Vagina (tissue), 2 donors: ENCODE measurements around the gene STC2. TPM values are rescaled to one million over a fixed set of nuclear protein-coding genes. Genes with fewer than 3 reads are reported as not detected.

ENCODE experiments used
- DNase-seq, 2 donors: peaks; one replicate each; pipeline ENCODE4 v3.0.0-alpha.2; 2017; ENCODE audit errors: extremely low spot score in 2 of 2
- H3K27ac ChIP-seq: fragments of 200-600 bp; sonication (generic); one replicate; pipeline ENCODE4 v1.5.1; 2019
- H3K27me3 ChIP-seq: fragments of 200-600 bp; sonication (generic); one replicate; pipeline ENCODE4 v1.5.1; 2019
- H3K36me3 ChIP-seq, 2 donors: fragments of 200-600 bp; sonication (generic); one replicate each; pipeline ENCODE4 v1.5.1; 2017 to 2019
- H3K4me1 ChIP-seq: fragments of 200-600 bp; sonication (generic); one replicate; pipeline ENCODE4 v1.5.1; 2019
- H3K4me3 ChIP-seq, 2 donors: fragments of 200-600 bp; sonication (generic); 1 replicate in 1 of 2; 2 replicates in 1 of 2; pipeline ENCODE4 v1.5.1; 2016 to 2019
- H3K9me3 ChIP-seq: fragments of 200-600 bp; sonication (generic); one replicate; pipeline ENCODE4 v1.5.1; 2019
- CTCF ChIP-seq, 3 experiments: fragments of 450-650 bp in 2 of 3; fragments of 200-600 bp in 1 of 3; sonication (generic) in 1 of 3; IDR thresholded peaks; one replicate each; pipeline ENCODE4 v1.5.1; 2017 to 2019; ENCODE audit warnings: antibody characterized with exemption in 3 of 3, mild to moderate bottlenecking in 2 of 3, moderate library complexity in 2 of 3
- POLR2A ChIP-seq, 2 donors: fragments of 450-650 bp; IDR thresholded peaks; one replicate each; pipeline ENCODE4 v1.6.1; 2017; ENCODE audit warnings: antibody characterized with exemption in 2 of 2, mild to moderate bottlenecking in 2 of 2, moderate library complexity in 2 of 2
- POLR2AphosphoS5 ChIP-seq, 2 donors: sonication (generic); formaldehyde crosslinking; IDR thresholded peaks; one replicate each; pipeline ENCODE4 v1.9.0; 2017; ENCODE audit warnings: antibody characterized with exemption in 2 of 2, mild to moderate bottlenecking in 2 of 2, low read depth in 1 of 2; ENCODE audit not compliant: insufficient read depth in 1 of 2
- intact Hi-C: fragments of 100-400 bp; cut with DNase I; formaldehyde crosslinking; loops from one replicate; pipeline ENCODE4 v1.15.1; 2023
- total RNA-seq: library from RNA; depleted of rRNA; stranded (reverse); fragments of >200 nt; gene quantifications from one replicate; pipeline ENCODE4 v1.2.3, GENCODE V29; 2016

The STC2 gene
- total RNA-seq, 1 donor from 2014 or later: 2.9 TPM

- no peak overlapping the region for H3K4me3 ChIP-seq
- no peaks in the 10 kb centered on the region for H3K9me3 ChIP-seq
- TF ChIP-seq POLR2AphosphoS5 (IDR thresholded peaks at IDR 0.05; ENCODE audit: insufficient read depth in 1 of 2, low read depth in 1 of 2) (no peak), POLR2A (IDR thresholded peaks at IDR 0.05) (no peak), CTCF (IDR thresholded peaks at IDR 0.05) (no peak)
- no peak overlapping the region for H3K27ac ChIP-seq
- peaks cover 37% of the 10 kb centered on the region for H3K4me1 ChIP-seq
- H3K27me3 ChIP-seq: peaks cover 5% of the 10 kb centered on the region
- intact Hi-C loops: loop anchor here (2.0 kb wide), 1 partner anchor 36 kb away; no protein-coding TSS in a partner anchor
- no peaks in the 10 kb centered on the region for H3K36me3 ChIP-seq
- no peak for DNase-seq
Measured at GRCh38 chr5:173331287-173331686, 3.1 kb upstream of the STC2 start.

- peaks cover 5% of the 10 kb centered on the region for H3K27me3 ChIP-seq
- H3K27ac ChIP-seq: no peak overlapping the region
- no peaks in the 10 kb centered on the region for H3K36me3 ChIP-seq
- intact Hi-C loops: loop anchor here (2.0 kb wide), 1 partner anchor 36 kb away; no protein-coding TSS in a partner anchor
- no peaks in the 10 kb centered on the region for H3K9me3 ChIP-seq
- TF ChIP-seq CTCF (IDR thresholded peaks at IDR 0.05) (no peak), POLR2AphosphoS5 (IDR thresholded peaks at IDR 0.05; ENCODE audit: insufficient read depth in 1 of 2, low read depth in 1 of 2) (no peak)
- H3K4me3 ChIP-seq: no peak overlapping the region
- H3K4me1 ChIP-seq: peaks cover 37% of the 10 kb centered on the region
- DNase-seq: no peak
Measured at GRCh38 chr5:173330338-173331206, 2.4 kb upstream of the STC2 start.

- TF ChIP-seq CTCF (IDR thresholded peaks at IDR 0.05) (no peak), POLR2A (IDR thresholded peaks at IDR 0.05) (no peak), POLR2AphosphoS5 (IDR thresholded peaks at IDR 0.05; ENCODE audit: insufficient read depth in 1 of 2, low read depth in 1 of 2) (no peak)
- no peak for DNase-seq
- peaks cover 5% of the 10 kb centered on the region for H3K27me3 ChIP-seq
- H3K9me3 ChIP-seq: no peaks in the 10 kb centered on the region
- intact Hi-C loops: loop anchor here (2.0 kb wide), 1 partner anchor 35 kb away; no protein-coding TSS in a partner anchor
- peaks cover 37% of the 10 kb centered on the region for H3K4me1 ChIP-seq
- peak overlapping the region; percentile 37 to 47 for H3K4me3 ChIP-seq
- H3K27ac ChIP-seq: no peak overlapping the region
- H3K36me3 ChIP-seq: no peaks in the 10 kb centered on the region
Measured at GRCh38 chr5:173329491-173330337, 1.5 kb upstream of the STC2 start.

- Histone ChIP-seq H3K4me3 (peak overlapping the region; percentile 37 to 47), H3K36me3 (no peaks in the 10 kb centered on the region), H3K27me3 (peaks cover 5% of the 10 kb centered on the region), H3K9me3 (no peaks in the 10 kb centered on the region), H3K4me1 (peaks cover 41% of the 10 kb centered on the region), H3K27ac (no peak overlapping the region)
- no peak for DNase-seq
- TF ChIP-seq CTCF (IDR thresholded peaks at IDR 0.05) (no peak), POLR2AphosphoS5 (IDR thresholded peaks at IDR 0.05; ENCODE audit: insufficient read depth in 1 of 2, low read depth in 1 of 2) (no peak), POLR2A (IDR thresholded peaks at IDR 0.05) (no peak)
- intact Hi-C loops: no loop called here
Measured at GRCh38 chr5:173328844-173329490, 753 bp upstream of the STC2 start.
